Activated CD8-positive, alpha-beta memory T cell treated with anti-CD3 and anti-CD28 coated beads, Interleukin-2, amount 50 U/mL, for 4 hours (primary cell): ENCODE results near the gene EXOC3L4.
"Not testable (repeated sequence)": the region's sequence is repeated elsewhere in the genome, so short reads cannot be mapped to it uniquely, and the experiment has no call there.

Experiments
- DNase-seq: peaks from one replicate; pipeline ENCODE4 v3.0.0-alpha.2; 2020

The EXOC3L4 gene

DNA sequence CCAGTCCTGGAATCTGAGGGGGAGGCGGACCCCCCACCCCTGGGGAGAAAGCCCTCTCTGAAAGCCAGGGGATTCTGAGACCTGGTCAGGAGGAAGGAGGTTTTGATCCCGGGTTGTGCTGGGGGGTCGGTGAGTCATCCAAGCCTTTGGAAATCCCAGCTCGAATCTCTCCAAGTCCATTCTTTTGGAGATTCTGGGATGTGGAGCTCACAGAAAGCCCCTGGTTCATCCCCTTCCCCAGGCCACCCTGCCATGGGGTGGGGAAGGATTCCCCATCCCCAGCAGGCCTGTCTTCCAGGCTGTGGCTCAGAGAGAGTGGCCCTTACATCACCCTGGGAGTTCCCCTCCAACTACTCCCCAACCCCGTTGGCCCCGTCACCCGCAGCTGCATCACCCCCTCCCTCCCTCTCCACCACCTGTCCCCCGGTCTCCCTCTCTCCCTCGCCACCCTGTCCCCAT, 14.3 kb downstream of the EXOC3L4 start:
- DNase-seq = no peak

GRCh38 chr14:103109535-103110441, 15.3 kb downstream of the EXOC3L4 start:
- DNase-seq = no peak

DNA sequence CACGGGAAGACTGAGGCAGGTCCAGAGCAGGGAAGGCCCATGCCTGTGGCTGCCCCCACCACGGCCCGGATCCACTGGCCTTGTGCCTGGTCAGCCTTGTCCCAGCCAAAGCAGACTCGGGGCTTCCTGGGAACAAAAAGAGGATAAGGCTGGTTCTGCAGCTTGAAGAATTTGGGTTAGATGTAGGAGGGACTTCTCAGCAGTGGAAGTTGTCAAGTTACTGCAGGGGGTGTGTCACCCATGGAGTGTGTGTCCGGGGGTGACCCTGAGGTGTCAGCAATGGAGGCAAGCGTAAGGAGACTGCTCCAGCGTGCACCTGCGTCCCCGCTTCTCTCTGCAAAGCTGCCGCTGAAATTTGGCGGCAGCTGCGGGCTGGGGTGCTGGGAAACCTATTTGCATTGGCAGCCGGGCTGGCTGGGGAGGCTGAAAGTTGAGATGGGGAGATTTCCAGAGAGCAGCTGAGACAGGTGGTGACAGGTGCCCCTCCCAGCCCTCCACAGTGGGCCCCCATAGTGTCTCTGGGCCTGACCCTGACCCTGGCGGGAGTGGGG, 16.2 kb downstream of the EXOC3L4 start:
- no peak for DNase-seq

GRCh38 chr14:103111232-103111868, 16.8 kb downstream of the EXOC3L4 start:
- no peak for DNase-seq

GRCh38 chr14:103112400-103113243, 18.1 kb downstream of the EXOC3L4 start:
- DNase-seq = no peak

DNA sequence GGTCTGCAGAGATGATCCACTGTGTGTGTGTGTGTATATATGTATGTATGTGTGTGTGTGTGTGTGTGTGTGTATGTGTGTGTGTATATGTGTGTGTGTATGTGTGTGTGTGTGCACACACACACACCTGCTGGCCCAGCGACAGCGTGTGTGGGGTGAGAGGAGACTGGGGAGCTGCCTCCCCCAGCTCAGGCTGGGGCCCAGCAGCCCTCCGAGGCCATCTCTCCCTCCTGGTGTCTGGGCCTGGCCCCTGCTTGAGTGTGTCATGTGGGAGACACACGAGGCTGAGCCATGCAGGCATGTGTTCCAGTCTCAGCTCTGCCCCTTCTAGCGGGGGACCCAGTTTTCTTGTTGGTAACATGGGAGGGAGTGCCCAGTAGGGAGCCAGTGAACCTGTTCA, 18.8 kb downstream of the EXOC3L4 start:
- DNase-seq = no peak

DNA sequence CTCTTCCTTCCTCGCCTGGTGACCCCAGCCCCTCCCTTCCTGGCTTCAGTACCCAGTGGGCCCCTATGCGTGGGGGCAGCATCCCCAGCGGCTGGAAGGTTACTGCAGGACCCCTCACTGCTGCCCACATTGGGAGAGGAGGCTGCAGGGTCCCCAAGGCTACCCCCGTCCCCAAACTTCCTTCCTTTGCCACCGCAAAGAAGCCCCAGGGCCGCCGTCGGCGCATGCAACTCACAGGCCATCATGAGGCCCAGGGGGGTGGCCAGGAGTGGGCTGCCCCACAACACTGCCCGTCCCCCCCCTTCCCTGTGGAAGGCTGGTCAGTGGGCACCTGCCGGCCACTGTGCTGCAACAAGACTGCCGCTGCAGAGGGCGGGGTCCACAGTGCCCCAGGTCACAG, 19.2 kb downstream of the EXOC3L4 start:
- DNase-seq = no peak

DNA sequence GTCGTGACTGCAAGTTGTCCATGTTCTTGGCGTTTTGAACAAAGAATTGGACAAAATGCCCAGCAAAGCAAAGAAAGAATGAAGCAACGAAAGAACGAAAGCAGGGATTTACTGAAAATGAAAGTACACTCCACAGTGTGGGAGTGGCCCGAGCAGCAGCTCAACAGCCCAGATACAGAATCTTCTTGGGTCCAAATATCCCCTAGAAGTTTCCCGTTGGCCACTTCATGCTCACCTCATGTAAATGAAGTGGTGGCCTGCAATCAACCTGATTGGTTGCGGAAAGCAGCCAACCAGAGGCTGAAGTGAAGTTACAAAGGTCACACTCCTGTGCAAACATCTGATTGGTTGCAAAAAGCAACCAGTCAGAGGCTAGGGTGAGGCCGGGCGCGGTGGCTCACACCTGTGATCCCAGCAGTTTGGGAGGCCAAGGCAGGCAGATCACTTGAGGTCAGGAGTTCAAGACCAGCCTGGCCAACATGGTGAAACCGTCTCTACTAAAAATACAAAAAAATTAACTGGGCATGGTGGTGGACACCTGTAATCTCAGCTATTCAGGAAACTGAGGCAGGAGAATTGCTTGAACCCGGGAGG, 20.7 kb downstream of the EXOC3L4 start:
- not testable (repeated sequence) for DNase-seq

DNA sequence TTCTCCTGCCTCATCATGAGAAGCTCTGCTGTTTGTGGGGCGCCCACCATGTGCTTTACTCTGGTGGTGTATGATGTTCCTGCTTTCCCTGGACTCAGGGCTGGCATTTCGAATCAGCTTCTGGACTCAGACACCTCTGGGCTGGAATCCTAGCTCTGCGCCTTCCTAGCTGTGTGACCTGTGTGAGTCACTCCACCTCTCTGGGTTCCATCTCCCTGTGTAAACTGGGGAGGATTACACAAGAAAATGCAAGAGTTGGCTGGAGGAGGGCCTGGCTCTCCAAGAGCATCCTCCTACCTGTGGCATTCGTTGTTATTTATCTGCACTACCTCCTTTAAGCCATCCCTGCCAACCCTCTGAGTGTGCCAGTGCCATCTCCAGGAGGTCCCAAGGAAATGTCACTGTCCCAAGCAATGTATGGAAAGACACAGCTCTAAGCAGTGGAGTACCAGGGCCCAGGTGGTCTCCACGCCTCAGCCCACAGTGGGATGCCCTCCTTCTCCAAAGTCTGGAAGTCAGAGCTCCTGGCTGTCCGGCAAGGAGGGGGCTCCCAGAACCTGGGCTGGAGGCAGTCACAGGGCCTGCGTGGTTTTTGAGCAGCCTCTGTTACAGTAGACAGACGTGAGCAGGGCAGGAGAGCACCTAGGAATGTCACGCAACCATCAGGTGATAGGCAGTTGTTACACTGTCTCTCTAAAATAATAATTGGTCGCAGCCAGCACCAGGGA, 21.5 kb downstream of the EXOC3L4 start:
- no peak for DNase-seq

DNA sequence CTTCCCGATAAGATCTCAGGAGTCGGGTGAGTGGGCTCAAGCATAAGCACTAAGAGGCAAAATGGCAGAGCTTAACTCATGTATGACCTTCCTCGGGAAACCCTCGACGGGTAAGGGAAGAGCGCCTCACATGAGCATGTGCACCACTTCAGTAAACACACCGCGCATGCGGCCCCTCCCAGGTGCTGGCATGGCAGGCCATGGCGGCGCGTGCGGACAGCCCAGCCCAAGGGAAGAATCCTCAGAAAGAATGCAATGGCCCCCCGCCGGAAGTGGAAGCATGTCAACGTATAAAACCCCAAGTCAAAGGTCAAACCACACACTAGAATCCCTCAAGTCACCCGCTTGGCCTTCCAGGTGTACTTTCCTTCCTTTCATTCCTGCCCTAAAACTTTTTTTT, 22.1 kb downstream of the EXOC3L4 start:
- no peak for DNase-seq

- not testable (repeated sequence) for DNase-seq
These were observed 23.0 kb downstream of the EXOC3L4 start for GRCh38 chr14:103117499-103117898.

DNA sequence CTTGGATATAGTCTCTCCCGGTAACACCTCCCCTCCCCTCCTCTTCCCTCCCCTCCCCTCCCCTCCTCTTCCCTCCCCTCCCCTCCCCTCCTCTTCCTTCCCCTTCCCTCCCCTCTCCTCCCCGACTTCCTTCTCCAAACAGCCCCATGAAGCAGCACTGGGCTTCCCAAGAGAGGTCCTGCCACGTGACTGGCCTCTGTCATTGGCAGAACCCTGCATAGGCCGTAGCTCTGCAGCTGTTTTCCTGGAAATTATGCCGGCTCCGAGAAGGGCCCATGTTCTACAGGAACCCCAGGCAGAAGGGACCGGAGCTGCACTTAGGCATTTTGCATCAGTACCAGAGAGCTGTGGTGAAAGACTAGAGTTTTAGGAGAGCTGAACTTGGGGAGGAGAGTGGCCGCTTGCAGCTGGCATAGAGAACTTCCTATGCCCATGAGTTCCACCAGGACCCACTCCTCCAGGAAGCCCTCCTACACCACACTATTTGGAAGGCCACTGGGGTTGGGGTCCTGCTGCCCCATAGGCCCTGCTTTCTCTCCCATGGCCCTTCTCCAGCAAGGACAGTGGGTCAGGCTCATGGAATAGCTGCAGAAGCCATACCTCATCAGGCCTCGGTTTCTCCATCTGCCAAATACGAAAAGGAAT, 23.6 kb downstream of the EXOC3L4 start:
- no peak for DNase-seq

DNA sequence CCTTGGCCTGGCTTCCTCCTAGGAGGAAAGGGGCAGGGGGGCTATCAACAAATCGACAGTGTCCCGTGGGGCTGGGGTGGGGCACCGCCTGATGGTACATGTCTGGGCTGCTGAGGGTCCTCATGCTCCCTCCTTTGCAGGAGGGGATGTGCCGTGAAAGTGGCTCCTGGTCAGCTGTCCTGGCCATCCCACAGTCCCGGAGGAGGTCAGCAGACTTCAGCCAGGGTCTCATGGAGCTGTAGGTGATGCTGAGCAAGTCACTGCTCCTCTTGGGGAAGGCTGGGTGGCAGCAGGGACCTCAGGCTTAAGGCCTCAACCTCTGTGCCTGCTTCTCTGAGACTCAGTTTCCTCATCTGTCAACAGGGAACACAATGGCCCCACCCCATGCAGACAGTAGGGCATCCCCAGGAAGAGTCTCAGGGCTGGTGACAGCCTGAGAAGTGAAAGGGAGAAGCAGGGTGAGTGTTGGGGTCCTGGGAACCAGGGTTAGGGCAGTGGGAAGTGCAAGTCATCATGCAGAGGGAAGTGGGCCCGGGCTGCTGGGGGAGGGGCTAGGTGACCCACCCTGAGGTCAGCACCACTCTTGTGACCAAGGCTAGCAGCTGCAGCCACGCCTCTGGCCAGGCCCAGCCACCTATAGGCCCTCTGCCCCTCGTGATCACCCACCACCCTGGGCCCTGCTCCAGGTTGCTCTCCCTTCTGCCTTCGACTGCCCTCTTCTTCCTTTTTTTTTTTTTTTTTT, 24.3 kb downstream of the EXOC3L4 start:
- no peak for DNase-seq

GRCh38 chr14:103119527-103119926, 25.0 kb downstream of the EXOC3L4 start:
- DNase-seq = not testable (repeated sequence)

DNA sequence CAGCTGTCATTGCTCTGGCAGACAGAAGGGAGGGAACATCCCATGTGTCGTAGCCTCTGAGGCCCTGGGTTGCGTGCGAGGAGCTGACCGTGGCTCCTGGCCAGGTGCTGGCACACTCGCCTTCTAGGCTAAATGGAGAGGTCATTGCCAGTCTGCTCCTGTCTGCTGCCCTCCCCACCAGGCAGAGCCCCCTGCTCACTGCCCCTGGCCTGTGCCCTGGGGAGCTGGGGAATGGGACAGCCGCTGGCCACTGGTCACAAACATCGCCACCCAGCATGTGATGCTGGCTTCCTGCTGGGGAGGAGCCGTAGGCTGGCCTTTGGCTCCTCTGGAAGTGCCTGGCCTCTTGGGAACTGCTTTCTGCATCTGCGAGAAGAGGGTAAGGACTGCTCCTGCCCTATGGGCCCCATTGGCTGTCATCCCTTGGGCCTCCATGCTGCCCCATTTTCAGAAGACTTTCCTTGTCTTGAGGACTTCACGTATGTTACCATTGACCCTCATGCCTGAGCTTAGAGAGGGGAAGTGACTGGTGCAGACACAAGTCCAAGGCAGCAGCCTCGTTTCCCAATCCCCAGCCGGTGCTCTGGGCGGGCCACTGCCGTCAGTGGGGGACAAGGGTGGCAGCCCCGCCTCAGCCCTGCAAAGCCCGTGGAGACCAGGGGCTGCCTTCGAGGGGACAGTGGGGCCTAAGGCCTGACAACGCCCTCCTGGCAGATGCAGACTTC, 26.8 kb downstream of the EXOC3L4 start:
- DNase-seq = no peak

GRCh38 chr14:103121846-103122584, 27.5 kb downstream of the EXOC3L4 start:
- no peak for DNase-seq

GRCh38 chr14:103122585-103122946, 28.0 kb downstream of the EXOC3L4 start:
- DNase-seq = no peak

- no peak for DNase-seq
These were observed 28.6 kb downstream of the EXOC3L4 start, which contains the start of gene TNFAIP2 for GRCh38 chr14:103122947-103123633. Gene TNFAIP2 (plus strand): TSS chr14:103123461. CDS start chr14:103126458, 2,997 bp downstream.
